Femur (tissue), 1 donor: ENCODE measurements around the gene DNAAF1.

ENCODE experiments used
- DNase-seq: peaks from one replicate; pipeline ENCODE4 v3.0.0-alpha.2; 2017

DNAAF1 gene

GRCh38 chr16:84124257-84125073, 20.6 kb upstream of the DNAAF1 start:
- no peak for DNase-seq

GRCh38 chr16:84131117-84131516, 14.0 kb upstream of the DNAAF1 start:
- no peak for DNase-seq

GRCh38 chr16:84132527-84133285, 12.4 kb upstream of the DNAAF1 start:
- DNase-seq, result no peak

- DNase-seq, result no peak
Observed at GRCh38 chr16:84136331-84137125, 8.6 kb upstream of the DNAAF1 start.

- no peak for DNase-seq
Observed at GRCh38 chr16:84137287-84137686, 7.8 kb upstream of the DNAAF1 start.

- DNase-seq, result no peak
Observed at GRCh38 chr16:84137769-84138357, 7.2 kb upstream of the DNAAF1 start.

GRCh38 chr16:84138500-84138823, 6.6 kb upstream of the DNAAF1 start:
- no peak for DNase-seq

- peak; percentile 45 for DNase-seq
Observed at GRCh38 chr16:84138824-84139627, 6.1 kb upstream of the DNAAF1 start.

- no peak for DNase-seq
Observed at GRCh38 chr16:84139628-84140258, 5.4 kb upstream of the DNAAF1 start.

- DNase-seq, result no peak
Observed at GRCh38 chr16:84141143-84141670, 3.9 kb upstream of the DNAAF1 start.

- no peak for DNase-seq
Observed at GRCh38 chr16:84143081-84143480, 2.0 kb upstream of the DNAAF1 start.

- DNase-seq, result no peak
Observed at GRCh38 chr16:84143784-84144199, 1.3 kb upstream of the DNAAF1 start.

- DNase-seq, result peak; percentile 42
Observed at GRCh38 chr16:84144209-84144858, 774 bp upstream of the DNAAF1 start.

- no peak for DNase-seq
Observed at GRCh38 chr16:84150926-84151325, 5.8 kb downstream of the DNAAF1 start.

GRCh38 chr16:84153660-84154214, 8.6 kb downstream of the DNAAF1 start:
- no peak for DNase-seq

GRCh38 chr16:84155226-84155625, 10.1 kb downstream of the DNAAF1 start:
- DNase-seq, result no peak

- no peak for DNase-seq
Observed at GRCh38 chr16:84155771-84156170, 10.7 kb downstream of the DNAAF1 start.

GRCh38 chr16:84156342-84156784, 11.3 kb downstream of the DNAAF1 start:
- no peak for DNase-seq

GRCh38 chr16:84159007-84159406, 13.9 kb downstream of the DNAAF1 start:
- no peak for DNase-seq

- no peak for DNase-seq
Observed at GRCh38 chr16:84159800-84160199, 14.7 kb downstream of the DNAAF1 start.
